Omental fat pad (tissue), 4 donors: ENCODE data around the gene ACSL6. TPM values are rescaled to one million over a fixed set of nuclear protein-coding genes. Genes with fewer than 3 reads are reported as not detected.

Experiments used
- ATAC-seq: fragments of 150-250 bp; one replicate; pipeline ENCODE4 v1.9.1; 2016; ENCODE audit warnings: mild to moderate bottlenecking, moderate library complexity; ENCODE audit not compliant: low FRiP score
- DNase-seq: peaks from one replicate; pipeline ENCODE4 v3.0.0-alpha.2; 2019; ENCODE audit warnings: low spot score
- CTCF ChIP-seq, 3 donors: fragments of 450-650 bp; IDR thresholded peaks; one replicate each; pipeline ENCODE4 v1.5.1; 2016 to 2017; ENCODE audit warnings: antibody characterized with exemption in 3 of 3, mild to moderate bottlenecking in 3 of 3, moderate library complexity in 2 of 3
- total RNA-seq, 4 donors: library from RNA; depleted of rRNA; stranded (reverse); fragments of >200 nt; gene quantifications; one replicate each; pipeline ENCODE4 v1.1.0, GENCODE V29; 2016

The ACSL6 gene
- total RNA-seq, 4 donors from 2014 or later = 0.75 to 1.4 (median 1.0) TPM; not detected in 1

- ATAC-seq (no peak), DNase-seq (no peak)
- TF ChIP-seq CTCF (IDR thresholded peaks at IDR 0.05) = no peak
Measured at GRCh38 chr5:132016721-132017250, 5.3 kb upstream of the ACSL6 start.

GRCh38 chr5:132013711-132014110, 2.3 kb upstream of the ACSL6 start:
- no peak for DNase-seq
- no peak for TF ChIP-seq CTCF (IDR thresholded peaks at IDR 0.05)
- no peak for ATAC-seq

GRCh38 chr5:132013006-132013689, 1.7 kb upstream of the ACSL6 start:
- TF ChIP-seq CTCF (IDR thresholded peaks at IDR 0.05) = no peak
- DNase-seq = no peak
- no peak for ATAC-seq

- no peak for ATAC-seq
- DNase-seq = no peak
- TF ChIP-seq CTCF (IDR thresholded peaks at IDR 0.05) = no peak
Measured at GRCh38 chr5:132012371-132013005, 1.0 kb upstream of the ACSL6 start.

- no peak for DNase-seq
Measured at GRCh38 chr5:132010989-132011621, 353 bp downstream of the ACSL6 start.

GRCh38 chr5:132010645-132010988, 841 bp downstream of the ACSL6 start:
- TF ChIP-seq CTCF (IDR thresholded peaks at IDR 0.05) = no peak
- ATAC-seq (no peak), DNase-seq (no peak)

More at GRCh38 chr5:132010989-132011621, 353 bp downstream of the ACSL6 start:
- no peak for TF ChIP-seq CTCF (IDR thresholded peaks at IDR 0.05)
- ATAC-seq = no peak
